ENCODE measurements around the gene ZNF318. TPM values are rescaled to one million over a fixed set of nuclear protein-coding genes. Genes with fewer than 3 reads are reported as not detected.
A peak's percentile ranks its signal among the peaks of the same experiment; 100 is the strongest.
"Not testable (repeated sequence)": the region's sequence is repeated elsewhere in the genome, so short reads cannot be mapped to it uniquely, and the experiment has no call there.

Gene ZNF318, protein sequence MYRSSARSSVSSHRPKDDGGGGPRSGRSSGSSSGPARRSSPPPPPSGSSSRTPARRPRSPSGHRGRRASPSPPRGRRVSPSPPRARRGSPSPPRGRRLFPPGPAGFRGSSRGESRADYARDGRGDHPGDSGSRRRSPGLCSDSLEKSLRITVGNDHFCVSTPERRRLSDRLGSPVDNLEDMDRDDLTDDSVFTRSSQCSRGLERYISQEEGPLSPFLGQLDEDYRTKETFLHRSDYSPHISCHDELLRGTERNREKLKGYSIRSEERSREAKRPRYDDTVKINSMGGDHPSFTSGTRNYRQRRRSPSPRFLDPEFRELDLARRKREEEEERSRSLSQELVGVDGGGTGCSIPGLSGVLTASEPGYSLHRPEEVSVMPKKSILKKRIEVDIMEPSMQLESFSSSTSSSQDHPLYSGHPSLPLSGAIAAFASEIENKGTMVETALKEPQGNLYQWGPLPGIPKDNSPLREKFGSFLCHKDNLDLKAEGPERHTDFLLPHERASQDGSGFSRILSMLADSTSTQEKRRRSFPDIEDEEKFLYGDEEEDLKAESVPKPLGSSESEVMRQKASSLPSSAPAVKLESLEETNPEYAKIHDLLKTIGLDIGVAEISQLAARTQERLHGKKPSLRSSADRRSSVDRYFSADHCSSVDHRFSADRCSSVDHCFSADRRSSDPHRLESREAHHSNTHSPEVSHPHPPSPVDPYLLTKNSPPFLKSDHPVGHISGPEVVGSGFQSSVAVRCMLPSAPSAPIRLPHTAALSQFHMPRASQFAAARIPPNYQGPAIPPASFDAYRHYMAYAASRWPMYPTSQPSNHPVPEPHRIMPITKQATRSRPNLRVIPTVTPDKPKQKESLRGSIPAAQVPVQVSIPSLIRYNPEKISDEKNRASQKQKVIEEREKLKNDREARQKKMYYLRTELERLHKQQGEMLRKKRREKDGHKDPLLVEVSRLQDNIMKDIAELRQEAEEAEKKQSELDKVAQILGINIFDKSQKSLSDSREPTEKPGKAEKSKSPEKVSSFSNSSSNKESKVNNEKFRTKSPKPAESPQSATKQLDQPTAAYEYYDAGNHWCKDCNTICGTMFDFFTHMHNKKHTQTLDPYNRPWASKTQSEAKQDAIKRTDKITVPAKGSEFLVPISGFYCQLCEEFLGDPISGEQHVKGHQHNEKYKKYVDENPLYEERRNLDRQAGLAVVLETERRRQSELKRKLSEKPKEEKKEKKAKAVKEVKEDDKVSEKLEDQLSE (N-terminal part only)
- total RNA-seq (ENCODE audit: low replicate concordance) = 17.6 TPM in 2 replicates

DNA sequence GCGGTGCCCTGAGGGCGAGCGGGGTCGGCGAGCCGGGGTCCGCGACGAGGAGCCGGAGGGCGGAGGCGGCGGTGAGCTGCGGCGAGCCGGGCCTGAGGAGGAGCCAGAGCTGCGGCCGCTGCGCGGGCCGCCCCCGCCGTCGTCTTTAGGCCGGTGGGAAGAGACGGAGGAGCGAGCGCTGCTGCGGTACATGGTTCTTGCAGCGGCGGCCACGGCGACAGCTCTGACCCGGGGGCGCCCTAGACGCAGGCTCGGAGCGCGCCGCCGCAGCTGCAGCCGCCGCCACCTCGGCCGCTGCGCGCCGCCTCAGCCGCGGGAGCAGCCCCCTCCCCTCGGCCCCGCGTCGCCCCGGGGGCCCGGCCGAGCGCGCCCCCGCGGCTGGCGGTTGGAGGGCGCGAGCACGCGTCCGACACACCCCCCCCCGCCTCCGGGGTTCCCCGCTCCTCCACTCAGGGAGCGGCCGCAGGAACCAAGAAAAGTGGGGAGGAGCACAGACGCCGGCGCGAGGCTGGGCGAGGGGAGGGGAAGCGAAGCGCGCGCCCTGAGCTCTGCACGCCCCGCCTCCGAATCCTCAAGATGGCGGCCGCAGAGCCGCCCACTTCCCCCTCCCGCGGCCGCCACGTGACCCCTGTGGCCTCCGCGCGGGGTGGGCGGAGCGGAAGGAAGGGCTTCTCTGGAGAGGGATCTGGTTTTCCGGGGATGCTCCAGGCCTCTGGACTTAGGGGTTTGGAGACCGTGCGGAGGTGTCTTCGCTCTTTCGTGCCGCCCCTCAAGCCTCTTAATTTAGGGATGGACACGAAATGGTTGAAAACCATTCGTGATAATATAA lies at the start of gene ZNF318:
Gene ZNF318, minus strand, starts transcription at position 474 of the 829 bp plus-strand sequence. Its CDS starts 282 bp downstream, at position 192.
- Histone ChIP-seq H3K4me2 (peak within 1 kb of the TSS; percentile 93), H3K9ac (peak within 1 kb of the TSS; percentile 2), H3K36me3 (no peaks in the 10 kb centered on the region), H3K4me1 (peaks cover 11% of the 10 kb centered on the region), H3K27ac (peak within 1 kb of the TSS; percentile 87), H3K79me2 (ENCODE audit: low read depth) (peaks cover 25% of the 10 kb centered on the region), H3K9me3 (ENCODE audit: low read depth) (no peaks in the 10 kb centered on the region), H2AFZ (replicated peaks) (peak within 1 kb of the TSS; percentile 92), H4K20me1 (ENCODE audit: low read depth) (peaks cover 7% of the 10 kb centered on the region), H3K4me3 (peak within 1 kb of the TSS; percentile 80), H3F3A (ENCODE audit: low read depth) (peaks cover 25% of the 10 kb centered on the region), H3K27me3 (peaks cover 7% of the 10 kb centered on the region)
- TF ChIP-seq, protein P1, sequence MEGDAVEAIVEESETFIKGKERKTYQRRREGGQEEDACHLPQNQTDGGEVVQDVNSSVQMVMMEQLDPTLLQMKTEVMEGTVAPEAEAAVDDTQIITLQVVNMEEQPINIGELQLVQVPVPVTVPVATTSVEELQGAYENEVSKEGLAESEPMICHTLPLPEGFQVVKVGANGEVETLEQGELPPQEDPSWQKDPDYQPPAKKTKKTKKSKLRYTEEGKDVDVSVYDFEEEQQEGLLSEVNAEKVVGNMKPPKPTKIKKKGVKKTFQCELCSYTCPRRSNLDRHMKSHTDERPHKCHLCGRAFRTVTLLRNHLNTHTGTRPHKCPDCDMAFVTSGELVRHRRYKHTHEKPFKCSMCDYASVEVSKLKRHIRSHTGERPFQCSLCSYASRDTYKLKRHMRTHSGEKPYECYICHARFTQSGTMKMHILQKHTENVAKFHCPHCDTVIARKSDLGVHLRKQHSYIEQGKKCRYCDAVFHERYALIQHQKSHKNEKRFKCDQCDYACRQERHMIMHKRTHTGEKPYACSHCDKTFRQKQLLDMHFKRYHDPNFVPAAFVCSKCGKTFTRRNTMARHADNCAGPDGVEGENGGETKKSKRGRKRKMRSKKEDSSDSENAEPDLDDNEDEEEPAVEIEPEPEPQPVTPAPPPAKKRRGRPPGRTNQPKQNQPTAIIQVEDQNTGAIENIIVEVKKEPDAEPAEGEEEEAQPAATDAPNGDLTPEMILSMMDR (IDR thresholded peaks at IDR 0.05) = no peak
- TF ChIP-seq EZH2 (IDR thresholded peaks at IDR 0.05) (no peak), EZH2phosphoT487 (IDR thresholded peaks at IDR 0.05) (no peak)
- peak within 1 kb of the TSS; percentile 19 for H3K27ac Mint-ChIP-seq
- peaks cover 5% of the 10 kb centered on the region for H3K27me3 Mint-ChIP-seq (ENCODE audit: insufficient read depth, low read depth)
- peaks cover 4% of the 10 kb centered on the region for H3K36me3 Mint-ChIP-seq
- H3K9me3 Mint-ChIP-seq = no peaks in the 10 kb centered on the region
- peak within 1 kb of the TSS; percentile 95 for H3K4me3 Mint-ChIP-seq
- H3K4me1 Mint-ChIP-seq = peaks cover 26% of the 10 kb centered on the region
- peak; percentile 100 for DNase-seq (ENCODE audit: low spot score)

DNA sequence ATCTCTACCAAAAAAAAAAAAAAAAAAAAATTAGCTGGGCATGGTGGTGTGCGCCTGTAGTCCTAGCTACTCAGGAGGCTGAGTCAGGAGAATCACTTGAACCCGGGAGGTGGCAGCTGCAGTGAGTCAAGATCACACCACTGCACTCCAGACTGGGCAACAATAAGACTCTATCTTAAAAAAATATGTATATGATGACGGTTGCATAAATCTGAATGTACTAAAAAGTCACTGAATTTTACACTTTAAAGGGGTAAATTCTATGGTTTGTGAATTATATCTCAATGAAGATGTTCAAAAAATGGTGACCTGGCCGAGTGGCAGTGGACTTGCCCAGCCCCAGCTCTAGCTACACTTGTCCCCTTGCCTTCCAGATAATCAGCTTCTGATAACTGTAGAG lies 47.5 kb upstream of the ZNF318 start:
- no peaks in the 10 kb centered on the region for H4K20me1 ChIP-seq (ENCODE audit: low read depth)
- Mint-ChIP-seq H3K4me3 (no peak overlapping the region), H3K36me3 (no peaks in the 10 kb centered on the region), H3K9me3 (peaks cover 2% of the 10 kb centered on the region), H3K4me1 (no peaks in the 10 kb centered on the region), H3K27me3 (ENCODE audit: insufficient read depth, low read depth) (peaks cover 6% of the 10 kb centered on the region), H3K27ac (no peak overlapping the region)
- H3K4me2 ChIP-seq = no peak overlapping the region
- no peaks in the 10 kb centered on the region for H3K36me3 ChIP-seq
- no peak overlapping the region for H2AFZ ChIP-seq (replicated peaks)
- peaks cover 17% of the 10 kb centered on the region for H3K27me3 ChIP-seq
- H3F3A ChIP-seq (ENCODE audit: low read depth) = no peaks in the 10 kb centered on the region
- no peak overlapping the region for H3K27ac ChIP-seq
- TF ChIP-seq, protein P1 (IDR thresholded peaks at IDR 0.05) = no peak
- TF ChIP-seq EZH2phosphoT487 (IDR thresholded peaks at IDR 0.05) (no peak), EZH2 (IDR thresholded peaks at IDR 0.05) (no peak)
- H3K9me3 ChIP-seq (ENCODE audit: low read depth) = no peaks in the 10 kb centered on the region
- H3K79me2 ChIP-seq (ENCODE audit: low read depth) = no peaks in the 10 kb centered on the region
- H3K4me3 ChIP-seq = no peak overlapping the region
- DNase-seq (ENCODE audit: low spot score) = no peak
- H3K9ac ChIP-seq = no peak overlapping the region
- H3K4me1 ChIP-seq = no peaks in the 10 kb centered on the region

DNA sequence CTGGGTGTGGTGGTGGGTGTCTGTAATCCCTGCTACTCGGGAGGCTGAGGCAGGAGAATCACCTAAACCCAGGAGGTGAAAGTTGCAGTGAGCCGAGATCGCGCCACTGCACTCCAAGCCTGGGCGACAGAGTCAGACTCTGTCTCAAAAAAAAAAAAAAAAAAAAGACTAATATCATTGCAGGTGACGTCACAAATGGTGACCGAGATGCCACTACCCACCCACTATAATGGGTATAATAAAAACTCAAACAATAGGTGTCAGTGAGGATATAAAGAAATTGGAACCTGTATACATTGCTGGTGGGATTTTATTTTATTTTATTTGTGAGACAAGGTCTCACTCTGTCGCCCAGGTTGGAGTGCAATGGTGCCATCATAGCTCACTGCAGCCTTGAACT lies 45.8 kb upstream of the ZNF318 start:
- not testable (repeated sequence) for H3K4me3 ChIP-seq; H3K4me3 Mint-ChIP-seq; H3K4me1 Mint-ChIP-seq; H3F3A ChIP-seq (ENCODE audit: low read depth); H4K20me1 ChIP-seq (ENCODE audit: low read depth); H3K27me3 Mint-ChIP-seq (ENCODE audit: insufficient read depth, low read depth); H3K9me3 Mint-ChIP-seq; H3K36me3 Mint-ChIP-seq; H3K9ac ChIP-seq; H3K27ac ChIP-seq; H3K36me3 ChIP-seq; H3K4me1 ChIP-seq; H3K4me2 ChIP-seq; H3K9me3 ChIP-seq (ENCODE audit: low read depth); DNase-seq (ENCODE audit: low spot score); H3K27ac Mint-ChIP-seq; H3K79me2 ChIP-seq (ENCODE audit: low read depth); H2AFZ ChIP-seq (replicated peaks)
- peaks cover 22% of the 10 kb centered on the region for H3K27me3 ChIP-seq

Data from neural progenitor cell (in vitro differentiated cells).